NT2/D1 (cell line): ENCODE results near the gene TEAD1.

ENCODE experiments used
- YY1 ChIP-seq: IDR thresholded peaks from 2 replicates; pipeline ENCODE4 v1.6.1; 2011; ENCODE audit not compliant: insufficient read length, insufficient read depth
- ZNF274 ChIP-seq: IDR thresholded peaks from 2 replicates; pipeline ENCODE4 v1.6.1; 2011; ENCODE audit warnings: mild to moderate bottlenecking, low read depth, low read length

DNA sequence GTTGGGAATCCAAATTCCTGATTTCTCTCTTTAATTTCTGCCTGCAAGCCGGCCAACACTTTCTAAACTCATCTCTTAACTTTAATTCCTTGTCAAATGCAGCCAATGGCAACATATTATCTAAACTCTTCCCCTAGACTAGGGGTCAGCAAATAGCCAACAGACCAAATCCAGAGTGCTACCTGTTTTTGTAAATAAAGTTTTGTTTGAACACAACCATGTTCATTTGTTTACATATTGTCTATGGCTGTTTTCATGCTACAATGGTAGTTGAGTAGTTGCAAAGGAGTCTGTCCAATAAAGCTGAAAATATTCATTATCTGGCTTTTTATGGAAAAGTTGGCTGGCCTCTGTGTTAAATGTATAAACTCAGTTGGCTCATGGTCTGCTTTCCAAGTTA, 297.7 kb downstream of the TEAD1 start:
- TF ChIP-seq YY1: no peak
- TF ChIP-seq ZNF274: no peak
